ENCODE results near the gene DPP4. TPM values are rescaled to one million over a fixed set of nuclear protein-coding genes. Genes with fewer than 3 reads are reported as not detected.
"Not testable (repeated sequence)": the region's sequence is repeated elsewhere in the genome, so short reads cannot be mapped to it uniquely, and the experiment has no call there.

Gene DPP4
- total RNA-seq, 1 experiment from 2014 or later = 22.0 TPM

GRCh38 chr2:162065767-162066166 lies 8.2 kb downstream of the DPP4 start:
- peak; percentile 44 for DNase-seq (ENCODE audit: low read depth)
- in situ Hi-C loops (cut with HindIII; ENCODE audit: low pct_unique_long_range_greater_than_20kb, low sequenced_read_pairs) = no loop called here

- DNase-seq (ENCODE audit: low read depth) = peak; percentile 55
- in situ Hi-C loops (cut with HindIII; ENCODE audit: low pct_unique_long_range_greater_than_20kb, low sequenced_read_pairs) = no loop called here
Observed at GRCh38 chr2:162063899-162064298, 10.1 kb downstream of the DPP4 start.

GRCh38 chr2:162063281-162063680 lies 10.7 kb downstream of the DPP4 start:
- no peak for DNase-seq (ENCODE audit: low read depth)
- in situ Hi-C loops (cut with HindIII; ENCODE audit: low pct_unique_long_range_greater_than_20kb, low sequenced_read_pairs) = no loop called here

- in situ Hi-C loops (cut with HindIII; ENCODE audit: low pct_unique_long_range_greater_than_20kb, low sequenced_read_pairs) = no loop called here
- DNase-seq (ENCODE audit: low read depth) = no peak
Observed at GRCh38 chr2:162062559-162062958, 11.5 kb downstream of the DPP4 start.

- no peak for DNase-seq (ENCODE audit: low read depth)
- in situ Hi-C loops (cut with HindIII; ENCODE audit: low pct_unique_long_range_greater_than_20kb, low sequenced_read_pairs) = no loop called here
Observed at GRCh38 chr2:162061021-162061420, 13.0 kb downstream of the DPP4 start.

- no peak for DNase-seq (ENCODE audit: low read depth)
- in situ Hi-C loops (cut with HindIII; ENCODE audit: low pct_unique_long_range_greater_than_20kb, low sequenced_read_pairs) = no loop called here
Observed at GRCh38 chr2:162060532-162060931, 13.5 kb downstream of the DPP4 start.

GRCh38 chr2:162058973-162059668 lies 14.9 kb downstream of the DPP4 start:
- DNase-seq (ENCODE audit: low read depth) = peak; percentile 66
- in situ Hi-C loops (cut with HindIII; ENCODE audit: low pct_unique_long_range_greater_than_20kb, low sequenced_read_pairs) = no loop called here

- in situ Hi-C loops (cut with HindIII; ENCODE audit: low pct_unique_long_range_greater_than_20kb, low sequenced_read_pairs) = no loop called here
- no peak for DNase-seq (ENCODE audit: low read depth)
Observed at GRCh38 chr2:162057426-162057825, 16.6 kb downstream of the DPP4 start.

GRCh38 chr2:162056796-162057399 lies 17.1 kb downstream of the DPP4 start:
- in situ Hi-C loops (cut with HindIII; ENCODE audit: low pct_unique_long_range_greater_than_20kb, low sequenced_read_pairs) = no loop called here
- DNase-seq (ENCODE audit: low read depth) = no peak

GRCh38 chr2:162053808-162054155 lies 20.2 kb downstream of the DPP4 start:
- in situ Hi-C loops (cut with HindIII; ENCODE audit: low pct_unique_long_range_greater_than_20kb, low sequenced_read_pairs) = no loop called here
- DNase-seq (ENCODE audit: low read depth) = no peak

- in situ Hi-C loops (cut with HindIII; ENCODE audit: low pct_unique_long_range_greater_than_20kb, low sequenced_read_pairs) = no loop called here
- no peak for DNase-seq (ENCODE audit: low read depth)
Observed at GRCh38 chr2:162053066-162053807, 20.8 kb downstream of the DPP4 start.

GRCh38 chr2:162050513-162050961 lies 23.5 kb downstream of the DPP4 start:
- no peak for DNase-seq (ENCODE audit: low read depth)
- in situ Hi-C loops (cut with HindIII; ENCODE audit: low pct_unique_long_range_greater_than_20kb, low sequenced_read_pairs) = no loop called here

- in situ Hi-C loops (cut with HindIII; ENCODE audit: low pct_unique_long_range_greater_than_20kb, low sequenced_read_pairs); DNase-seq (ENCODE audit: low read depth): not testable (repeated sequence)
Observed at GRCh38 chr2:162049089-162049488, 24.9 kb downstream of the DPP4 start.

GRCh38 chr2:162044586-162044985 lies 29.4 kb downstream of the DPP4 start:
- in situ Hi-C loops (cut with HindIII; ENCODE audit: low pct_unique_long_range_greater_than_20kb, low sequenced_read_pairs) = no loop called here
- DNase-seq (ENCODE audit: low read depth) = no peak

- DNase-seq (ENCODE audit: low read depth) = no peak
- in situ Hi-C loops (cut with HindIII; ENCODE audit: low pct_unique_long_range_greater_than_20kb, low sequenced_read_pairs) = no loop called here
Observed at GRCh38 chr2:162043132-162043531, 30.9 kb downstream of the DPP4 start.

- DNase-seq (ENCODE audit: low read depth) = peak; percentile 40
- in situ Hi-C loops (cut with HindIII; ENCODE audit: low pct_unique_long_range_greater_than_20kb, low sequenced_read_pairs) = no loop called here
Observed at GRCh38 chr2:162041485-162041884, 32.5 kb downstream of the DPP4 start.

- in situ Hi-C loops (cut with HindIII; ENCODE audit: low pct_unique_long_range_greater_than_20kb, low sequenced_read_pairs) = no loop called here
- no peak for DNase-seq (ENCODE audit: low read depth)
Observed at GRCh38 chr2:162038725-162039124, 35.3 kb downstream of the DPP4 start.

- no peak for DNase-seq (ENCODE audit: low read depth)
- in situ Hi-C loops (cut with HindIII; ENCODE audit: low pct_unique_long_range_greater_than_20kb, low sequenced_read_pairs) = no loop called here
Observed at GRCh38 chr2:162037886-162038285, 36.1 kb downstream of the DPP4 start.

GRCh38 chr2:162037028-162037795 lies 36.8 kb downstream of the DPP4 start:
- DNase-seq (ENCODE audit: low read depth) = no peak
- in situ Hi-C loops (cut with HindIII; ENCODE audit: low pct_unique_long_range_greater_than_20kb, low sequenced_read_pairs) = no loop called here

All from Caki2 (cell line).